Measurements from ENCODE around the gene LYPD3.
"Not testable (repeated sequence)": the region's sequence is repeated elsewhere in the genome, so short reads cannot be mapped to it uniquely, and the experiment has no call there.

The LYPD3 gene

GRCh38 chr19:43465468-43466120, at the start of gene LYPD3:
Gene LYPD3, minus strand, starts transcription at chr19:43465608. Its CDS starts 37 bp downstream, at chr19:43465571.
- in situ Hi-C loops (cut with HindIII; ENCODE audit: low sequenced_read_pairs): no loop called here

DNA sequence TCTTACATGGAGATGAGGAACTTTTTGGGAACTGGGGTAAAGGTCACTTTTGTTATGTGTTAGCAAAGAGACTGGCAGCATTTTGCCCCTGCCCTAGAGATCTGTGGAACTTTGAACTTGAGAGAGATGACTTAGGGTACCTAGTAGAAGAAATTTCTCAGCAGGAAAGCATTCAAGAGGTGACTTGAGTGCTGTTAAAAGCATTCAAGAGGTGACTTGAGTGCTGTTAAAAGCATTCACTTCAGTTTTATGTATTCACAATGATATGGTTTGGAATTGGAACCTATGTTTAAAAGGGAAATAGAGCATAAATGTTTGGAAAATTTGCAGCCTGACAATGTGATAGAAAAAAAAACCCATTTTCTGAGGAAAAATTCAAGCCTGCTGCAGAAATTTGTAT, 47.0 kb upstream of the LYPD3 start:
- in situ Hi-C loops (cut with HindIII; ENCODE audit: low sequenced_read_pairs): not testable (repeated sequence)

- in situ Hi-C loops (cut with HindIII; ENCODE audit: low sequenced_read_pairs): no loop called here
Observed at GRCh38 chr19:43511324-43511723, 45.9 kb upstream of the LYPD3 start.

DNA sequence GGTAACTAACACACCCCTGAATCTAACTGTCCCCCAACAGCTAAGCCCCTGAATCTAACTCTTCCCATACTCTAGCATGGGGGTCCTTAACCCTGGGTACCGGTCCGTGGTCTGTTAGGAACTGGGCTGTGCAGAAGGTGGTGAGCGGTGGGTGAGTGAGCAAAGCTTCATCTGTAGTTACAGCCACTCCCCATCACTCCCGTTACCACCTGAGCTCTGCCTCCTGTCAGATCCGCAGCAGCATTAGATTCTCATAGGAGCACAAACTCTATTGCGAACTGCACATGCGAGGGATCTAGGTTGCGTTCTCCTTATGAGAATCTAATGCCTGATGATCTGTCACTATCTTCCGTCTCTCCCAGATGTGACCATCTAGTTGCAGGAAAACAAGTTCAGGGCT, 45.3 kb upstream of the LYPD3 start:
- in situ Hi-C loops (cut with HindIII; ENCODE audit: low sequenced_read_pairs): no loop called here

- in situ Hi-C loops (cut with HindIII; ENCODE audit: low sequenced_read_pairs): no loop called here
Observed at GRCh38 chr19:43507880-43508279, 42.5 kb upstream of the LYPD3 start.

DNA sequence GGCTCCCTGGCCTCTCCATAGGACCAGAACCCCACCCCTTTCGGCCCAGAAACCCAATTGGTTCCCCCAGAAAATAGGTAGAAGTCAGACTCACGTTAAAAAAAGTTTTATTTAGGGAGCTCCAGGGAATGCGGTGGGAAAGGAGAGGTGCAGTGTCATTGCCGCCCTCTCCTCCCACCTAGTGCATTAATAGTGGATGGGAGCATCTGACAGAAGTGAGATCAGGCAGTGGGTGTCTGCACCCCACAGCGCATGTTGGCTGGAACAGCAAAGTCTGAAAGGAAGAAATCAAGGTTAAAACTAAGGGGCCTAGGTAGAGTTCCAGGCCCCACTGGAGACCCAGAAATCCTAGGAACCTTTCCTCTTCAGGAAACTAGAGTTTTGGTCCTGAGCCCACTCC, 41.2 kb upstream of the LYPD3 start:
- in situ Hi-C loops (cut with HindIII; ENCODE audit: low sequenced_read_pairs): no loop called here

DNA sequence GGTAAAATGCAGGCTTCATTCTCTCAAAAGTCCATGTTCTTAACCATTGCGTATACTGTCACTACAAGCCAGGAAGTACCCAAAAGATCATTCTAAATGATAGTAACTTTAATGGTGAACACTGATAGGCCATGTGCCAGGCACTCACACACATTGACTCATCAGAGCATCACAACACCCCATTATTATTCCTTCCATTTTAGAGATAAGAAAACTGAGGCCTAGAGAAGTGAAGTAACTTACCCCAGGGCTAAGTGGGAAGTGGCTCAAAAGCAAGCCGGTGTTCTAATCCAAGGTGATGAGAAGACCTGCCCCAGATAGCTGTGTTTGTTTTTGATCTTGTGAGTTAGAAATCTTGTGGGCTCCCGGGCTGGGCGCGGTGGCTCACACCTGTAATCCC, 40.5 kb upstream of the LYPD3 start:
- in situ Hi-C loops (cut with HindIII; ENCODE audit: low sequenced_read_pairs): no loop called here

- in situ Hi-C loops (cut with HindIII; ENCODE audit: low sequenced_read_pairs): no loop called here
Observed at GRCh38 chr19:43505186-43505456, 39.7 kb upstream of the LYPD3 start.

GRCh38 chr19:43504426-43505185, 39.2 kb upstream of the LYPD3 start, which contains the start of gene PHLDB3:
Gene PHLDB3, minus strand, starts transcription at chr19:43504746. Its CDS starts 628 bp downstream, at chr19:43504118.
- in situ Hi-C loops (cut with HindIII; ENCODE audit: low sequenced_read_pairs): no loop called here

DNA sequence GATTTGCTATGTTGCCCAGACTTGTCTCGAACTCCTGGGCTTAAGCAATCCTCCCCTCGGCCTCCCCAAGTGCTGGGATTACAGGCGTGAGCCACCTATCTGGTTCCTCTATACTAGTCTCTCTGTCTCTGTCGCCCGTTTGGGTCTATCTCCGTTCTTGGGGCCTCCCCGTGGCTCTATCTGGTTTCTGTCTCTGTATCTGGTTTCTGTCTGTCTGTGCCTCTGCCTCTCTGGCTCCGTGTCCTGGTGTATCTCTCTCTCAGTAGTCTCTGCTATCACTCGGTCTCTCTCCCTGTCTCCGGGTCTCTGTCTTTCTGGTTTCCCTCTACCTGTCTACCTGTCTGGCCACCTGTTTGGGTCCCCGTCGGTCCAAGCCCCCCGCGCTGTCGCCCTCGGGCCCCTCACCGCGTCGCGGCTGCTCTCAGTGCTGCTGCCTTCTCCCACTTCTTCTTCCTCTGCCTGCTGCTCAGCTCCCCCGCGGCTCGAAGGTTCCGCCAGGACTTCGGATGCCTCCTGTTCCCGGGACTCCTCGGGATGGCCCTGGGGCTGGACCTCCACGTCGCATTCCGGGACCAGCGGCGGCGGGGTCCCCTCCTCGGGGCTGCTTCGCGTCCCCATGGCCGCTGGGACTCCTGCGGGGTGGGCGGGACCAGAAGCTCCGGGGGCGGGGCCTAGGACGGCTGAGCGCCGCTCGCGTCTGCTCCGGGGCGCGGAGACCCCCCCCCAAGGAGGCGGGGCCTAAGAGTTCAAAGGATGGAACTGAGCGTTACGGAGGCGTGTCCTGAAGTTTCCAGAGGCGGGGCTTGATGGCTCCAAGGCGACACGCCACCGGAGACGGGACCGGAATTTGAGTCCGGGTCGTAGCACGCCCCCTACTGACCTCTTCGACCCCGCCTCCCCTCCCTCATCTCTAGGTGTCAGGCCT, 38.4 kb upstream of the LYPD3 start:
- in situ Hi-C loops (cut with HindIII; ENCODE audit: low sequenced_read_pairs): no loop called here

DNA sequence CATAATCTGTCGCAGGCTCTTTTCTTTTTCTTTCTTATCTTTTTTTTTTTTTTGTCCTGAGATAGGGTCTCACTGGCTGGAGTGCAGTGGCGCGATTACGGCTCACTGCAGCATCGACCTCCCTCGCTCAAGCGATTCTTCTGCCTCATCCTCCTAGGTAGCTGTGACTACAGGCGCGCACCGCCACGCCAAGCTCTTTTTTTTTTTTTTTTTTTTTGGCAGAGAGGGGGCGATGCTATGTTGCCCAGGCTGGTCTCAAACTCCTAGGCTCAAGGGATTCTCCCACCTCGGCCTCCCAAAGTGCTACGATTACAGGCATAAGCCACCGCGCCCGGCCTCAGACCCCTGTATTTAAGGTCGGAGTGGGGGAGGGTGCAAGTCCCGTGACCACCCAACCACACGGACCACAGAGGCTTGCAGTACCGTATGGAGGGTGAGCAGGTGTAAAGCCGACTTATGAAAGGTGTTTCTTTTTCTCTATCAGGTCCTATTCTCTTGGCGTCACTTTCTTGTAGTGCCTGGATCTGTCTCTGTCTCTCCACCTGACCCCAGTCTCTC, 37.1 kb upstream of the LYPD3 start:
- in situ Hi-C loops (cut with HindIII; ENCODE audit: low sequenced_read_pairs): no loop called here

- in situ Hi-C loops (cut with HindIII; ENCODE audit: low sequenced_read_pairs): no loop called here
Observed at GRCh38 chr19:43501661-43502418, 36.4 kb upstream of the LYPD3 start.

DNA sequence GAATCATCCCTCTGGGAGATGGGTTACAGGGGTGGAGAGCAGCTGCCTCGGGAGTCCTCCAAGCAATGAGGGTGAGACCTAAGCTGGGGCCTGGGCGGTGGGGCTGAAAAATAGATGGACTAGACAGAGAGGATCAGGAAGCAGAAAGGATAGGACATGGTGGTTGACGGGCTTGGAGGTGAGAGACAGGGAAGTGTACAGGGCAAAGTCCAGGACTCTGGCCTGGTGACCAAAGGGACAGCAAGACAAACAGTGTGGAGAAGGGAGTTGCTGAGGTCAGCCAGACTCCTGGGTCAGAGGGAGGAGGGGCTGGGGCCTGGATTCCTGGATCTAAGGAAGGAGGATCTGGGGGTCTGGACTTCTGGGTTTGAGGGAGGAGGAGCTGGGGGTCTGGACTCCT, 33.6 kb upstream of the LYPD3 start:
- in situ Hi-C loops (cut with HindIII; ENCODE audit: low sequenced_read_pairs): no loop called here

- in situ Hi-C loops (cut with HindIII; ENCODE audit: low sequenced_read_pairs): no loop called here
Observed at GRCh38 chr19:43498233-43498842, 32.9 kb upstream of the LYPD3 start.

GRCh38 chr19:43496960-43497359, 31.6 kb upstream of the LYPD3 start:
- in situ Hi-C loops (cut with HindIII; ENCODE audit: low sequenced_read_pairs): no loop called here

- in situ Hi-C loops (cut with HindIII; ENCODE audit: low sequenced_read_pairs): no loop called here
Observed at GRCh38 chr19:43495082-43495481, 29.7 kb upstream of the LYPD3 start.

- in situ Hi-C loops (cut with HindIII; ENCODE audit: low sequenced_read_pairs): no loop called here
Observed at GRCh38 chr19:43490759-43491158, 25.4 kb upstream of the LYPD3 start.

DNA sequence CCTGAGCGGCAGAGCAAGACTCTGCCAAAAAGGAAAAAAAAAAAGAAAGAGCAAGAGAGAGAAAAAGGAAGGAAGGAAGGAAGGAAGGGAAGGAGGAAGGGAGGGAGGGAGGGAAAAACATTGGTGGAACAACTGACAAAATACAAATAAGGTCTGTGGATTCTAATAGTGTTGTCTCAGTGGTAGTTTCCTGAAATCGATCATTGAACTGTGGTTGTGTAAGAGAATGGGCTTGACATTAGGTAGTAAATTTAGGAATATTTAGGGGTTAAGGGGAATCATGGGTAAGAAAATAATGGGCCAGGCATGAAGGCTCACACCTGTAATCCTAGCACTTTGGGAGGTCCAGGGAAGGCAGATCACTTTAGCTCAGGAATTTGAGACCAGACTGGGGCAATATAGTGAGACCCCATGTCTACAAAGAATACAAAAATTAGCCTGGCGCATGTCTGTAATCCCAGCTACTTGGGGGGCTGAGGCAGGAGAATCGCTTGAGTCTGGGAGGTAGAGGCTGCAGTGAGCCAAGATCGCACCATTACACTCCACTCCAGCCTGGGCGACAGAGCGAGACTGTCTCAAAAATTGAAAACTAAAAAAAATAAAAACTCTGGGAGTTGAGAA, 24.7 kb upstream of the LYPD3 start:
- in situ Hi-C loops (cut with HindIII; ENCODE audit: low sequenced_read_pairs): no loop called here

- in situ Hi-C loops (cut with HindIII; ENCODE audit: low sequenced_read_pairs): no loop called here
Observed at GRCh38 chr19:43489310-43489709, 23.9 kb upstream of the LYPD3 start.

GRCh38 chr19:43488179-43488578, 22.8 kb upstream of the LYPD3 start:
- in situ Hi-C loops (cut with HindIII; ENCODE audit: low sequenced_read_pairs): no loop called here

All from DLD1 (cell line).